Measurements from ENCODE around the gene CABLES2.

DNA sequence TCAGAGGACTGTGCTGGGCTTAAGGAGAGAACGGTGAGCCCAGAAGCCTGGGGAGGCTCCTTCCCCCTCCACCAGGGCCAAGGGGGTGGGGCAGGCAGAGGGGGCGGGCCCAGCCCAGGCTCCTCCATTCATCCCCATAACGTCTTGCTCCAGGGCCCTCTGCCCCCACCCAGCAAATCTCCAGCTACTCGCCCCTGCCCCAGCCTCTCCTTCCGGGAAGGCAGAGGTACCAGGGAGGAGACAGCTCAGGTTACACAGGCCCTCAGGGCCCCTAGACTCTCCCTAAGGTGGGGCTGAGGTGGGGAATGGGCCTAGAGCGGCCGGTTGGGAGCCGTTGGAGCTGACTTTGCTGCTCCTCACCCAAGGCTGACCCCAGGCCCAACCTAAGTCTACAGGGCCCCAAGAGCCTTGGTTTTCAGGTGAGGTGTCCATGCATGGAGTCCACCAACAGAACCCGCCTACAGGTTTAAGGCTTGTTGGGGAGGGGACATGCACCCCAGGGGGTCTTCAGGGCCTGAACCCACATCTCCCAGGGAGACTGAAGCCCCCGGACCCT is 41.2 kb downstream of the CABLES2 start:
- TF ChIP-seq, protein P1, sequence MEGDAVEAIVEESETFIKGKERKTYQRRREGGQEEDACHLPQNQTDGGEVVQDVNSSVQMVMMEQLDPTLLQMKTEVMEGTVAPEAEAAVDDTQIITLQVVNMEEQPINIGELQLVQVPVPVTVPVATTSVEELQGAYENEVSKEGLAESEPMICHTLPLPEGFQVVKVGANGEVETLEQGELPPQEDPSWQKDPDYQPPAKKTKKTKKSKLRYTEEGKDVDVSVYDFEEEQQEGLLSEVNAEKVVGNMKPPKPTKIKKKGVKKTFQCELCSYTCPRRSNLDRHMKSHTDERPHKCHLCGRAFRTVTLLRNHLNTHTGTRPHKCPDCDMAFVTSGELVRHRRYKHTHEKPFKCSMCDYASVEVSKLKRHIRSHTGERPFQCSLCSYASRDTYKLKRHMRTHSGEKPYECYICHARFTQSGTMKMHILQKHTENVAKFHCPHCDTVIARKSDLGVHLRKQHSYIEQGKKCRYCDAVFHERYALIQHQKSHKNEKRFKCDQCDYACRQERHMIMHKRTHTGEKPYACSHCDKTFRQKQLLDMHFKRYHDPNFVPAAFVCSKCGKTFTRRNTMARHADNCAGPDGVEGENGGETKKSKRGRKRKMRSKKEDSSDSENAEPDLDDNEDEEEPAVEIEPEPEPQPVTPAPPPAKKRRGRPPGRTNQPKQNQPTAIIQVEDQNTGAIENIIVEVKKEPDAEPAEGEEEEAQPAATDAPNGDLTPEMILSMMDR (conservative IDR thresholded peaks at IDR 0.05 in 1 of 2, IDR thresholded peaks at IDR 0.05 in 1 of 2; ENCODE audit: extremely low read depth in 1 of 2, insufficient read depth in 1 of 2, low read depth in 1 of 2, low read length in 2 of 2) = no peak
- no peak for TF ChIP-seq EZH2 (IDR thresholded peaks at IDR 0.05; ENCODE audit: borderline replicate concordance, low read length)
